Inferior parietal cortex (tissue), 1 donor: ENCODE data around the gene HSPA1B.
"Not testable (repeated sequence)": the region's sequence is repeated elsewhere in the genome, so short reads cannot be mapped to it uniquely, and the experiment has no call there.

Experiments
- DNase-seq: peaks from one replicate; pipeline ENCODE4 v3.0.0-alpha.2; 2016; ENCODE audit errors: extremely low spot score

HSPA1B gene

GRCh38 chr6:31826793-31827285 lies 699 bp upstream of the HSPA1B start:
- no peak for DNase-seq

DNA sequence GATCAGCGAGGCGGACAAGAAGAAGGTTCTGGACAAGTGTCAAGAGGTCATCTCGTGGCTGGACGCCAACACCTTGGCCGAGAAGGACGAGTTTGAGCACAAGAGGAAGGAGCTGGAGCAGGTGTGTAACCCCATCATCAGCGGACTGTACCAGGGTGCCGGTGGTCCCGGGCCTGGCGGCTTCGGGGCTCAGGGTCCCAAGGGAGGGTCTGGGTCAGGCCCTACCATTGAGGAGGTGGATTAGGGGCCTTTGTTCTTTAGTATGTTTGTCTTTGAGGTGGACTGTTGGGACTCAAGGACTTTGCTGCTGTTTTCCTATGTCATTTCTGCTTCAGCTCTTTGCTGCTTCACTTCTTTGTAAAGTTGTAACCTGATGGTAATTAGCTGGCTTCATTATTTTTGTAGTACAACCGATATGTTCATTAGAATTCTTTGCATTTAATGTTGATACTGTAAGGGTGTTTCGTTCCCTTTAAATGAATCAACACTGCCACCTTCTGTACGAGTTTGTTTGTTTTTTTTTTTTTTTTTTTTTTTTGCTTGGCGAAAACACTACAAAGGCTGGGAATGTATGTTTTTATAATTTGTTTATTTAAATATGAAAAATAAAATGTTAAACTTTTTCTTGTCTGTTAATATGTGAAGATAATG lies 2.2 kb downstream of the HSPA1B start:
- peak; percentile 84 for DNase-seq

DNA sequence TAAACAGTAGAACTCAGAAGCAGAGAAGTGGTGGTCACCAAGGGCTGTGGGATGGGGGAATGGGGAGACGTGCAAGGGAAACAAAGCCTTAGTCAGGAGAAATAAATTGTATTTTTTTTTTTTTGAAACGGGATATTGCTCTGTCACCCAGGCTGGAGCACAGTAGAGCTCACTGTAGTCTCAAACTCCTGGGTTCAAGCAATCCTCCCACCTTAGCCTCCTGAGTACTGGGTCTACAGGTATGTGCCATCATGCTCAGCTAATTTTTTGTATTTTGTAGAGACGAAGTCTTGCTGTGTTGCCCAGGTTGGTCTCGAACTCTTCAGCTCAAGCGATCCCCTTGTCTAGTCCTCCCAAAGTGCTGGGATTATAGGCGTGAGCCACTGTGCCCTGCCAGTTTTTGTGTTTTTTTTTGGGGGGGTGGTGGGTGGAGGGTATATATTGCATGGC lies 3.4 kb downstream of the HSPA1B start:
- DNase-seq, result no peak

DNA sequence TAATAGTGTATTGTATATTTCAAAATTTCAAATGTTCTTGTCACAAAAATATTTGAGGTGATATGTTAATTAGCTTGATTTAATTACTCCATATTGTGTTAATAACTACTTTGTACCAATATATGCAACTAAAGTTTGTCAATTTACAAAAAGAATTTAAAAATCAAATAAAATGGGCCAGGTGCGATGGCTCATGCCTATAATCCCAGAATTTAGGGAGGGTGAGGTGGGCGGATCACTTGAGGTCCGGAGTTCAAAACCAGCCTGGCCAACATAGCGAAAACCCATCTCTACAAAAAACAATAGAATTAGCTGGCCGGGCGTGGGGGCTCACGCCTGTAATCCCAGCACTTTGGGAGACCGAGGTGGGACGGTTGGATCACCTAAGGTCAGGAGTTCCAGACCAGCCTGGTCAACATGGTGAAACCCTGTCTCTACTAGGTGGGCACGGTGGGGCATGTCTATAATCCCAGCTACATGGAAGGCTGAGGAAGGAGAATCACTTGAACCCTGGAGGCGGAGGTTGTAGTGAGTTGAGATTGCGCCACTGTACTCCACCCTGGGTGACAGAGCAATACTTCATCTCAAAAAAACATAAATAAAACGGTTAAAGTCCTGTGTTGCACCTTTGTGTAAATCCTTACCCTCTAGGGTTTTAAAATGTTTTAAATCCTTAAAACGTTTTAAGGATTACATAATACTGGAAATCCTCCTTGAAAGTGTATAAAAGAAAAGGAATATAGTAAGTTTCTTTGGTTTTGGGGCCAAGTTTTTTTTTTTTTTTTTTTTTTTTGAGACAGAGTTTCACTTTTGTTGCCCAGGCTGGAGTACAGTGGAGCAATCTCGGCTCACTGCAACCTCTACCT lies 4.0 kb downstream of the HSPA1B start:
- no peak for DNase-seq

DNA sequence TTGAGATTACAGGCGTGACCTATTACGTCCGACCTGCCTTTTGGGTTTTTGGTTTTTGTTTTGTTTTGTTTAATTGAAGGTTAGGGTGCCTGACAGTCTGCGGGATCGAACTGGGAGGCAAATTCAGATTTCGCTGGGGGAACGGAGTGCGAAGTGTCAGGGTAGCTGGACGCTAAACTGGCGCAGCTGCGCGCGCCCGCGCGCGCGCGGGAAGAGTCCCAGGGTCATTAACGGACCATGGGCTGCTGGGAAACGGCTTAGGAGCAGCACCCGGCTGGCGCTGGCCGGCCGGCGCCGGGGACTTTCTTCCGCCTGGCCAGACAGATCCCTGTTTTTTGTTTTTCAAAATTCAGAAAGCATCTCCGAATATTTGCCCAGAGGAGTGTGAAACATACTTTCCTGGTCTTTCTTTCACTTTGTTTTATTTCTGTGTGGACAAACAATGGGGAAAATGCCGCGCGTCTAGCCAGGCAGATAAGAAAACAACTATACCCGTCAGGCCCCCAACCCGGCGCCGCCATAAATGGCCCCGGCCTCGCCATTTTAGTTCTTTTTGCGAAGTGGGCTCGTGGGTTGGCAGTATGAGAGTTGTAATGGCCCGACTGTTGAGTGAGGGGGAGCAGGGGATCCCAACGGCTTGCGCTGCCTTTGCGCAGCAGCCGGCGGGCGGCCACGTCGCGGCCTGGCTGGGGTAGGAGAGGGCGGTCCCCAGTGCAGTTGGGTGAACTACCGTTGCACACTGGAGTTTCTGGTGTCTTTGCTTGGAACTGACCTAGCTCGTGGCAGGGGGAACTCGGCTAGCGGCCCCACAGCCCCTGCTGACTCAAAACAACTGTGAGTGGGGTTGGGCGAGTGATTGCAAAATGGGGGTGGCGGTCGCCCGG lies 7.1 kb downstream of the HSPA1B start:
- peak; percentile 93 for DNase-seq

GRCh38 chr6:31836047-31836473 lies 8.5 kb downstream of the HSPA1B start:
- DNase-seq, result no peak

GRCh38 chr6:31836474-31837368 lies 9.2 kb downstream of the HSPA1B start:
- DNase-seq, result no peak

DNA sequence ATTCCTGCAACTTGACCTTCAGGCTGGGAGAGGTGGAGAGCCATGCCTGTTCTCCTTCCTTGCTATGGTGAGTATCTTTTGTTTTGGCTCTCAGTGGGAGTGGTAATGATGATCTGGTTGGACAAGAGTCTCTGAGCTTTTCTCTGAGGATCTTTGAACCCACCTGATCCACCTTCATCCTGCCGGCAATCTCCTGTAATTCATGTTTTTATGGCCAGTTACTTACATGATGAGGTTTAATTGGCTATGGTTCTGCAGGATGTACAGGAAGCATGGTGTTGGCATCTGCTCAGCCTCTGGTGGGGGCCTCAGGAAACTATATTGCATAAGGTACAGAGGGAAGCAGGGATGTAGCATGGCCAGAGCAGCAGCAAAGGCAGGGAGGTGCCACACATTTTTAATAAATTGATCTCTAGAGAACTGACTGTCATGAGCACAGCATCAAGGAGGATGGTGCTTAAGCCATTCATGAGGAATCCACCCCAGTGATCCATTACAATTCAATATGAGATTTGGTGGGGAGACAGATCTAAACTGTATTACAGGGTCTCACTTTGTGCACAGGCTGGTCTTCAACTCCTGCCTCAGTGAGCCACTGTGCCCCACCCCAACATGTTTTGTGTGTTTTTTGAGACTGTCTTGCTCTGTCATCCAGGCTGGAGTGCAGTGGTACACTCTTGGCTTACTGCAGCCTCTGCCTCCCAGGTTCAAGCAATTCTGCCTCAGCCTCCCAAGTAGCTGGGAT lies 10.0 kb downstream of the HSPA1B start:
- DNase-seq, result no peak

- not testable (repeated sequence) for DNase-seq
Observed at GRCh38 chr6:31838114-31838553, 10.6 kb downstream of the HSPA1B start.

GRCh38 chr6:31838968-31839367 lies 11.4 kb downstream of the HSPA1B start:
- DNase-seq, result no peak

- DNase-seq, result not testable (repeated sequence)
Observed at GRCh38 chr6:31839779-31840126, 12.2 kb downstream of the HSPA1B start.

GRCh38 chr6:31842053-31842452 lies 14.5 kb downstream of the HSPA1B start:
- DNase-seq, result no peak

DNA sequence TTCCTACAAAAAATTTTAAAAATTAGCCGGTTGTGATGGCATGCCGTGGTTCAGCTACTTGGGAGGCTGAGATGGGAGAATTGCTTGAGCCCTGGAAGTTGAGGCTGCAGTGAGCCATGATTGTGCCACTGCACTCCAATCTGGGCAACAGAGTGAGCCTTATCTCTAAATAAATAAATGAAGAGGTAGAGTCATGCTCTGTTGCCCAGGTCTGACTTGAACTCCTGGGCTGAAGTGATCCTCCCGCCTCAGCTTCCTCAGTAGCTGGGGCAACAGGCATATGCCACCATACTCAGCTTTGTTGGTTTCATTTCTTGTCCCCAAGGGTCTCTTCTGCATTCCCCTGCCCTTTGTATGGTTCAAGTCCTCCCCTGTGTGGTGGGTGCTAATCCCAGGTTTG lies 17.0 kb downstream of the HSPA1B start:
- DNase-seq, result no peak

- no peak for DNase-seq
Observed at GRCh38 chr6:31847276-31847978, 19.9 kb downstream of the HSPA1B start.

GRCh38 chr6:31850765-31851484 lies 23.4 kb downstream of the HSPA1B start:
- no peak for DNase-seq

GRCh38 chr6:31851485-31851832 lies 23.9 kb downstream of the HSPA1B start:
- DNase-seq, result no peak

GRCh38 chr6:31851980-31852718 lies 24.6 kb downstream of the HSPA1B start:
- DNase-seq, result not testable (repeated sequence)

DNA sequence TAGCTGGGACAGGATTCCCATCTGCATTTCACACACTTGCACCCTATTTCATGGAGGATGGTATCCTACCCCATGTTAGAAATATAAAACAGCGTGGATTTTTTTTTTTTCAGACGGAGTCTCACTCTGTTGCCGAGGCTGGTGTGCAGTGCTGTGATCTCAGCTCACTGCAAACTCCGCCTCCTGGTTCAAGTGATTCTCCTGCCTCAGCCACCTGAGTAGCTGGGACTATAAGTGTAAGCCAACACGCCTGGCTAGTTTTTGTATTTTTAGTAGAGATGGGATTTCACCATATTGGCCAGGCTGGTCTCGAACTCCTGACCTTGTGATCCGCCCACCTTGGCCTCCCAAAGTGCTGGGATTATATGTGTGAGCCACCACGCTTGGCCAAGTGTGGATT lies 30.2 kb downstream of the HSPA1B start:
- not testable (repeated sequence) for DNase-seq
